Measurements from ENCODE around the gene TRIM2. TPM values are rescaled to one million over a fixed set of nuclear protein-coding genes. Genes with fewer than 3 reads are reported as not detected.
"Not testable (repeated sequence)": the region's sequence is repeated elsewhere in the genome, so short reads cannot be mapped to it uniquely, and the experiment has no call there.

The TRIM2 gene
- total and polyA plus RNA-seq, 2 donors = 15.1 to 119 TPM

- no peak overlapping the region for H3K27ac ChIP-seq (ENCODE audit: low read depth)
- DNase-seq (ENCODE audit: extremely low spot score) = no peak
- 91% methylated on average over 3 of the region's 3 CpGs for WGBS
Observed at GRCh38 chr4:153176938-153177337, 27.3 kb upstream of the TRIM2 start.

DNA sequence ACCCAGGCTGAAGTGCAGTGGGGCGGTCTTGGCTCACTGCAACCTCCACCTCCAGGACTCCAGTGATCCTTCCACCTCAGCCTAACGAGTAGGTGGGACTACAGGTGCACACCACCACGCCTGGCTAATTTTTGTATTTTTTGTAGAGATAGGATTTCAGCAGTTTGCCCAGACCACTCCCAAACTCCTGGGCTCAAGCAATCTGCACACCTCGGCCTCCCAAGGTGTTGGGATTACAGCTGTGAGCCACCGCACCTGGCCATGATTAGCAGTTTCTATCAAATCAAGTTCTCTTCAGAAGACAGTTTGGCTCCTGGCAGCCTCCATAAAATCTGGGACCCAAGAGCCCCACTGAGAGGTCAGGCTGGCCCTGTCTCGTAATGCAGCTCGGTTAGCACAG, 26.4 kb upstream of the TRIM2 start:
- no peaks in the 10 kb centered on the region for H3K36me3 ChIP-seq (ENCODE audit: insufficient read depth)
- WGBS = 91% methylated on average over 7 of the region's 7 CpGs

More at GRCh38 chr4:153176938-153177337, 27.3 kb upstream of the TRIM2 start:
- H3K4me1 ChIP-seq (ENCODE audit: insufficient read depth) = no peaks in the 10 kb centered on the region
- no peak overlapping the region for H3K4me3 ChIP-seq (ENCODE audit: low read depth, low read length)
- H3K36me3 ChIP-seq (ENCODE audit: insufficient read depth) = no peaks in the 10 kb centered on the region

DNA sequence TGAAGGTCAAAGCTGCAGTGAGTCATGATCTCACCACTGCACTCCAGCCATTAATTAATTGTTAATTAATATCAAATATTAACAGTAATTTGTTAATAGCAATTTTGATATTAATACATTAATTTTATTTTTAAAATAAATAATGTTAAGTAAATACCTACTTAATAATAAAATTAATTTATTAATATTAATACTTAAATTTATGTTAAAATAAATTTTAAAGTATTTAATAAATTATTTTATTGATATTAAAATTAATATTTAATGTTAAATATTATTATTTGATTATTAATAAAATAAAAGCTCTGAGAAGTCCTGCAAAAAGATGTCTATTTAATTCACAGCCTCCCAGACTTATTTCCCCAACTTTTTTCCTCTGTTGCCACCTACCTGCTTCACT, 25.1 kb upstream of the TRIM2 start:
- no peak overlapping the region for H3K4me3 ChIP-seq (ENCODE audit: low read depth, low read length)
- H3K4me1 ChIP-seq (ENCODE audit: insufficient read depth) = no peaks in the 10 kb centered on the region
- no peak overlapping the region for H3K27ac ChIP-seq (ENCODE audit: low read depth)
- no peaks in the 10 kb centered on the region for H3K36me3 ChIP-seq (ENCODE audit: insufficient read depth)
- no peak for DNase-seq (ENCODE audit: extremely low spot score)

More for the DNA sequence above, 26.4 kb upstream of the TRIM2 start:
- Histone ChIP-seq H3K4me3 (ENCODE audit: low read depth, low read length) (no peak overlapping the region), H3K4me1 (ENCODE audit: insufficient read depth) (no peaks in the 10 kb centered on the region), H3K27ac (ENCODE audit: low read depth) (no peak overlapping the region)
- DNase-seq (ENCODE audit: extremely low spot score) = no peak

DNA sequence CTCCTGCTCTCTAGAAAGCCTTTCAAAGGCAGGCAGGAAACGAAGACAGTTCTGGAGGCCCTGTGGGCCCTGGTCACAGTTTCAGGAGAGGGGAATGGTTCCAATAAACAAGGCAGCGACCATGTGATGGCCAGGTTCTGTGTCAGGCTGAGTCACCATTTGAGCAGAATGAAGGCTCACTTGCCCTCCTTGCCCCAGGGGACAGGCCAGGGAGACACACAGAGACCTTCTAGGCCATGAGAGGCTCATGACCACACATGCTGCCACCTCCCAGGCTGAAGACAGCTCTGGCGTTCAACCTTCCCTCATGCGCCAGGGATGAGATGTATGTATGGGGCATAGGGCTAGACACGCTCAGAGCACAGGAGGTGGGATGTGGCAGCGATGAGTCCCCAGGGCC, 22.9 kb upstream of the TRIM2 start:
- no peak overlapping the region for H3K4me3 ChIP-seq (ENCODE audit: low read depth, low read length)
- DNase-seq (ENCODE audit: extremely low spot score) = no peak
- H3K27ac ChIP-seq (ENCODE audit: low read depth) = no peak overlapping the region
- no peaks in the 10 kb centered on the region for H3K36me3 ChIP-seq (ENCODE audit: insufficient read depth)
- H3K4me1 ChIP-seq (ENCODE audit: insufficient read depth) = no peaks in the 10 kb centered on the region
- WGBS = 91% methylated on average over 6 of the region's 6 CpGs

- Histone ChIP-seq H3K4me3 (ENCODE audit: low read depth, low read length) (no peak overlapping the region), H3K27ac (ENCODE audit: low read depth) (no peak overlapping the region), H3K4me1 (ENCODE audit: insufficient read depth) (no peaks in the 10 kb centered on the region), H3K36me3 (ENCODE audit: insufficient read depth) (no peaks in the 10 kb centered on the region)
- no peak for DNase-seq (ENCODE audit: extremely low spot score)
- WGBS = 94% methylated on average over 6 of the region's 6 CpGs
Observed at GRCh38 chr4:153181700-153182099, 22.5 kb upstream of the TRIM2 start.

GRCh38 chr4:153183146-153183545, 21.1 kb upstream of the TRIM2 start:
- H3K4me1 ChIP-seq (ENCODE audit: insufficient read depth) = no peaks in the 10 kb centered on the region
- H3K27ac ChIP-seq (ENCODE audit: low read depth) = no peak overlapping the region
- no peaks in the 10 kb centered on the region for H3K36me3 ChIP-seq (ENCODE audit: insufficient read depth)
- H3K4me3 ChIP-seq (ENCODE audit: low read depth, low read length) = no peak overlapping the region
- 88% methylated on average over 4 of the region's 4 CpGs for WGBS
- DNase-seq (ENCODE audit: extremely low spot score) = no peak

- Histone ChIP-seq H3K36me3 (ENCODE audit: insufficient read depth) (no peaks in the 10 kb centered on the region), H3K27ac (ENCODE audit: low read depth) (no peak overlapping the region), H3K4me3 (ENCODE audit: low read depth, low read length) (no peak overlapping the region), H3K4me1 (ENCODE audit: insufficient read depth) (no peaks in the 10 kb centered on the region)
- no peak for DNase-seq (ENCODE audit: extremely low spot score)
- 66% methylated on average over 2 of the region's 2 CpGs for WGBS
Observed at GRCh38 chr4:153185331-153185852, 18.9 kb upstream of the TRIM2 start.

DNA sequence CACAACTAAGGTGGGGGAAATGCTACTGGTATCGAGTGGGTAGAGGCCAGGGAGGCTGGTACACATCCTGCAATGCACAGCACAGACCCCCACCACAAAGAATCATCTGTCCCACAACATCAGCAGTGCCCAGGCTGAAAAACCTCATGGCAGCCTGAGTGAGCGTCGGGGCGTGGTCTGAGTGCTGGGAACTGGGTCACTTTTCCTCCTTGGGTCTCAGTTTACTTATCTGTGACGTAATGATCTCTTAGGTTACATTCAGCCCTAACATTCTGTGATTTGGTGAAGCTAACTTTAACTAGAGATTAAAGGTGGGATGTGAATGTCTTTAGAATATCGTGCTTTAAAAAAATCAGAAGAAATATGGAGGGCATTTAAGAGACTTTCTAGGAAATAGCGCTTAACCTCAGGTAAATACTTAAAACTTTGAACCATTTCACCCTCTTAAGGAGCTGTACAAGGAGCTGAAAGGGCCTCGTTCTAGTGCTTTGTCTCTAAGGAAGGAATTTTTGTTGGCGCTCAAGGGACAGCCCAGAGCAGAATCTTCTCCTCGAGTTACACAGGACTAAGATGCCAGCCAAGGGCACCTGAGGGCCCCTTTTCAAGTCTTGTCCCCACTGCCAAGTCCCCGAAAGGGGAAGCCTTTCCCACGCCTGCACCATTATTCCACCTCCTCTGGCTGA, 18.1 kb upstream of the TRIM2 start:
- WGBS = 90% methylated on average over 12 of the region's 12 CpGs
- Histone ChIP-seq H3K27ac (ENCODE audit: low read depth) (no peak overlapping the region), H3K36me3 (ENCODE audit: insufficient read depth) (no peaks in the 10 kb centered on the region), H3K4me1 (ENCODE audit: insufficient read depth) (no peaks in the 10 kb centered on the region), H3K4me3 (ENCODE audit: low read depth, low read length) (no peak overlapping the region)
- DNase-seq (ENCODE audit: extremely low spot score) = no peak

DNA sequence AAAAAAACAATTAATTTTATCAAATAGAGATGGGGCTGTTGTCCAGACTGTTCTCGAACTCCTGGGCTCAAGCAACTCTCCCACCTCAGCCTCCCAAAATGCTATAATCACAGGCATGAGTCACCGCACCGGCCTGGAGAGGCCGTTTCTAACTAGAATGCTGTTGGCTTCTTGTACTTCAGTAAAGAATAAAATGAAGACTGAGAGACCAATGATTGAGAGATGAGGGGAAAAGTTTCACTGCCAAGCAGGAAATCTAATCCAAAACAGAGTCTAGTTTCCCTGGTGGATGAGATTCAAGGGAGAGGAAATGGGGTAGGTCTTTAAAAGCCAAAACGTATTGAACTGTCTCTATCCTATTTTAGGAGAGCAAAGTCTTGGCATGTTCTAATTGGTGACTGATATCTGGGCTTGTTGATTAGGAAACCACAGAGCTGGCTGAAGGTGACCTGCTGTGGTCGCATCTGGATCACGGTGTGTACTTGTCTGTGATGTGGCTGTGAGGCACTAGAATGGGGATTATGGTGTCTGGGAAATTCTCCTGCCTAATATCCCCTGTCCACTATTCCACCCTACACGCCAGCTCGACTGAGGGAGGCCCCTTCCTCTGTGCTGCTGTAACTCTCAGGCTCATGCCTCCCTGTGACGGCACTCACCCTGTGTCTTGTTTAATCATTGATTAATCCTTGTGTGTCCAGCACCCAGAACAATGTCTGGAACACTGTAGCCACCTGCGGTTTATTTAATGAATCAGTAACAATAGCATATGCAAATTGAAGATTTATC, 15.0 kb upstream of the TRIM2 start:
- Histone ChIP-seq H3K27ac (ENCODE audit: low read depth) (no peak overlapping the region), H3K4me3 (ENCODE audit: low read depth, low read length) (no peak overlapping the region), H3K36me3 (ENCODE audit: insufficient read depth) (no peaks in the 10 kb centered on the region), H3K4me1 (ENCODE audit: insufficient read depth) (no peaks in the 10 kb centered on the region)
- 62% methylated on average over 11 of the region's 11 CpGs for WGBS
- DNase-seq (ENCODE audit: extremely low spot score) = no peak

DNA sequence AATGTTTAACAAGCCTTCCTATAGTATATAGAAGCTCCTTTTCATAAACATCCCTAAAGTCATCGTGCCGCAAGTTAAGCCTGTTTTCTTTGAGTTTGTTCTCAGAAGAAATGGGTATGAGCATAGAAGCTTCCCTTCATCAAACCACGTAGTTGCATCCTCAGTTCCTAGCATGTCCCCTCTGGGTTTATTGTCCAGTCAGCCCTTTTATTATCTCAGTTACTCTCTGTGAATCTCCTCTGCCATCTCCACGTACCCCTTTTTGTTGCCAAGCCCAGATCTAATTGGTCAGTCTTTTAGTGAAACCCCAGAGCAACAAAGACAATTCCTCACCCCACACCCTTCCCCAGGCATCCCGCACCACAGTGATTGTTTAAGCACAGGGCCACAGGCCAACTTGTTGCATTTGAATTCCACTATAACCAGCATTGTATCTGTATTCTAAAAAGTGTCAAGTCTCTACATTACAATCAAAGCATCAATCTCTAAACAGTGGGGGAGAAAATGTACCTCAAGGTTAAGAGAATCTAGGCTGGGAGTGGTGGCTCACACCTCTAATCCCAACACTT, 12.4 kb upstream of the TRIM2 start:
- DNase-seq (ENCODE audit: extremely low spot score) = no peak
- H3K4me3 ChIP-seq (ENCODE audit: low read depth, low read length) = no peak overlapping the region
- no peak overlapping the region for H3K27ac ChIP-seq (ENCODE audit: low read depth)
- 75% methylated on average over 5 of the region's 5 CpGs for WGBS
- no peaks in the 10 kb centered on the region for H3K36me3 ChIP-seq (ENCODE audit: insufficient read depth)
- H3K4me1 ChIP-seq (ENCODE audit: insufficient read depth) = no peaks in the 10 kb centered on the region

- Histone ChIP-seq H3K4me3 (ENCODE audit: low read depth, low read length) (no peak overlapping the region), H3K4me1 (ENCODE audit: insufficient read depth) (no peaks in the 10 kb centered on the region), H3K27ac (ENCODE audit: low read depth) (no peak overlapping the region), H3K36me3 (ENCODE audit: insufficient read depth) (no peaks in the 10 kb centered on the region)
- no peak for DNase-seq (ENCODE audit: extremely low spot score)
- WGBS = 90% methylated on average over 5 of the region's 5 CpGs
Observed at GRCh38 chr4:153197301-153197700, 6.9 kb upstream of the TRIM2 start.

- Histone ChIP-seq H3K4me1 (ENCODE audit: insufficient read depth) (no peaks in the 10 kb centered on the region), H3K27ac (ENCODE audit: low read depth) (no peak overlapping the region), H3K36me3 (ENCODE audit: insufficient read depth) (no peaks in the 10 kb centered on the region), H3K4me3 (ENCODE audit: low read depth, low read length) (no peak overlapping the region)
- 92% methylated on average over 1 of the region's 1 CpG for WGBS
- no peak for DNase-seq (ENCODE audit: extremely low spot score)
Observed at GRCh38 chr4:153198719-153199118, 5.5 kb upstream of the TRIM2 start.

DNA sequence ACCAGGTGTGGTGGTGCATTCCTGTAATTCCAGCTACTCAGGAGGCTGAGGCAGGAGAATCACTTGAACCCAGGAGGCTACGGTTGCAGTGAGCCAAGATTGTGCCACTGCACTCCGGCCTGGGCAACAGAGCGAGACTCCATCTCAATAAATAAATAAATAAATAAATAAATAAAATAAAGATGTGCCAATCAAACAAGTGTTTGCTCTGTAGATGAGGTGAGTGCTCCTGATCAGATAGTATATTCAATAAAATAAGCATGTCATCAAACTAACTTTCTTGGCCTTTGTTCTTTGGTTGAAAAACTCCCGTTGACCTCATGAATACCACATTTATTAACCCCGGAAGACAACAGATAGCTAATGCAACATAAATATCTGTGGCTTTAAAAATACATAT, 497 bp upstream of the TRIM2 start:
- not testable (repeated sequence) for H3K4me1 ChIP-seq (ENCODE audit: insufficient read depth); H3K27ac ChIP-seq (ENCODE audit: low read depth); DNase-seq (ENCODE audit: extremely low spot score); H3K4me3 ChIP-seq (ENCODE audit: low read depth, low read length); H3K36me3 ChIP-seq (ENCODE audit: insufficient read depth)
- 71% methylated on average over 5 of the region's 5 CpGs for WGBS
